HAP-1 (cell line): ENCODE measurements around the gene ATG16L2.
A peak's percentile ranks its signal among the peaks of the same experiment; 100 is the strongest.
"Not testable (repeated sequence)": the region's sequence is repeated elsewhere in the genome, so short reads cannot be mapped to it uniquely, and the experiment has no call there.

Experiments used
- DNase-seq, 2 experiments: peaks; one replicate each; pipeline ENCODE4 v3.0.0-alpha.2; 2016 to 2020; ENCODE audit warnings: low spot score in 2 of 2
- H3K27me3 ChIP-seq: fragments of 250-450 bp; sonication (Bioruptor Pico); 2 replicates; pipeline ENCODE4 v1.5.1; 2020; ENCODE audit warnings: low read depth, mild to moderate bottlenecking, moderate library complexity
- H3K36me3 ChIP-seq: fragments of 250-450 bp; sonication (Bioruptor Pico); replicated peaks from 2 replicates; pipeline ENCODE4 v1.5.1; 2020; ENCODE audit warnings: mild to moderate bottlenecking
- H3K4me1 ChIP-seq: fragments of 250-450 bp; sonication (Bioruptor Pico); 2 replicates; pipeline ENCODE4 v1.5.1; 2020; ENCODE audit warnings: mild to moderate bottlenecking
- H3K4me3 ChIP-seq: fragments of 250-450 bp; sonication (Bioruptor Pico); 2 replicates; pipeline ENCODE4 v1.5.1; 2020; ENCODE audit warnings: mild to moderate bottlenecking, moderate library complexity
- H3K9me3 ChIP-seq: fragments of 250-450 bp; sonication (Bioruptor Pico); 2 replicates; pipeline ENCODE4 v1.5.1; 2020; ENCODE audit warnings: mild to moderate bottlenecking, moderate library complexity
- in situ Hi-C: fragments of 300-500 bp; cut with MboI; formaldehyde crosslinking; loops from 3 replicates; pipeline ENCODE4 v1.14.3; 2020; ENCODE audit warnings: low sequenced_read_pairs, inconsistent platforms, mixed read lengths

ATG16L2 gene

GRCh38 chr11:72786305-72787215, 27.7 kb upstream of the ATG16L2 start:
- Histone ChIP-seq H3K27me3 (no peaks in the 10 kb centered on the region), H3K4me1 (no peaks in the 10 kb centered on the region), H3K36me3 (no peaks in the 10 kb centered on the region), H3K4me3 (no peak overlapping the region), H3K9me3 (no peaks in the 10 kb centered on the region)
- no peak for DNase-seq
- in situ Hi-C loops = no loop called here

- in situ Hi-C loops = no loop called here
- H3K4me3 ChIP-seq = no peak overlapping the region
- H3K4me1 ChIP-seq = no peaks in the 10 kb centered on the region
- H3K9me3 ChIP-seq = no peaks in the 10 kb centered on the region
- H3K27me3 ChIP-seq = no peaks in the 10 kb centered on the region
- H3K36me3 ChIP-seq = no peaks in the 10 kb centered on the region
- peak in 1 of 2 experiments; percentile 41 for DNase-seq
Observed at GRCh38 chr11:72787216-72788104, 26.8 kb upstream of the ATG16L2 start.

- Histone ChIP-seq H3K9me3 (no peaks in the 10 kb centered on the region), H3K4me1 (peaks cover 7% of the 10 kb centered on the region), H3K36me3 (no peaks in the 10 kb centered on the region), H3K27me3 (no peaks in the 10 kb centered on the region), H3K4me3 (no peak overlapping the region)
- in situ Hi-C loops = no loop called here
- no peak for DNase-seq
Observed at GRCh38 chr11:72788241-72788640, 26.0 kb upstream of the ATG16L2 start.

GRCh38 chr11:72789493-72790131, 24.6 kb upstream of the ATG16L2 start:
- Histone ChIP-seq H3K9me3 (no peaks in the 10 kb centered on the region), H3K27me3 (no peaks in the 10 kb centered on the region), H3K36me3 (no peaks in the 10 kb centered on the region), H3K4me1 (peaks cover 9% of the 10 kb centered on the region), H3K4me3 (no peak overlapping the region)
- in situ Hi-C loops = no loop called here
- no peak for DNase-seq

- H3K36me3 ChIP-seq, in situ Hi-C loops, H3K4me3 ChIP-seq, H3K27me3 ChIP-seq, H3K9me3 ChIP-seq, H3K4me1 ChIP-seq, DNase-seq: not testable (repeated sequence)
Observed at GRCh38 chr11:72791228-72791627, 23.0 kb upstream of the ATG16L2 start.

- peaks cover 9% of the 10 kb centered on the region for H3K4me1 ChIP-seq
- in situ Hi-C loops = no loop called here
- no peak for DNase-seq
Observed at GRCh38 chr11:72792437-72793021, 21.7 kb upstream of the ATG16L2 start.

GRCh38 chr11:72793076-72793424, 21.2 kb upstream of the ATG16L2 start:
- peaks cover 9% of the 10 kb centered on the region for H3K4me1 ChIP-seq
- H3K27me3 ChIP-seq = no peaks in the 10 kb centered on the region
- no peaks in the 10 kb centered on the region for H3K36me3 ChIP-seq
- DNase-seq = no peak
- in situ Hi-C loops = no loop called here
- no peaks in the 10 kb centered on the region for H3K9me3 ChIP-seq
- no peak overlapping the region; the same call in 1 of the 2 replicates for H3K4me3 ChIP-seq

More at GRCh38 chr11:72792437-72793021, 21.7 kb upstream of the ATG16L2 start:
- H3K27me3 ChIP-seq = no peaks in the 10 kb centered on the region
- no peaks in the 10 kb centered on the region for H3K9me3 ChIP-seq
- H3K36me3 ChIP-seq = no peaks in the 10 kb centered on the region
- no peak overlapping the region for H3K4me3 ChIP-seq

- in situ Hi-C loops = no loop called here
- peaks cover 9% of the 10 kb centered on the region for H3K4me1 ChIP-seq
- peak within 1 kb of the TSS; percentile 66 for H3K4me3 ChIP-seq
- no peaks in the 10 kb centered on the region for H3K36me3 ChIP-seq
- no peaks in the 10 kb centered on the region for H3K9me3 ChIP-seq
- no peaks in the 10 kb centered on the region for H3K27me3 ChIP-seq
- peak; percentile 91 to 95 for DNase-seq
Observed at GRCh38 chr11:72793425-72794367, 20.5 kb upstream of the ATG16L2 start, which contains the start of gene STARD10. STARD10 (minus strand) TSS chr11:72794047; CDS start chr11:72781181, 12,866 bp downstream.

- H3K27me3 ChIP-seq = no peaks in the 10 kb centered on the region
- no peaks in the 10 kb centered on the region for H3K9me3 ChIP-seq
- no peak for DNase-seq
- in situ Hi-C loops = no loop called here
- no peaks in the 10 kb centered on the region for H3K36me3 ChIP-seq
- H3K4me3 ChIP-seq = no peak overlapping the region
- peaks cover under 1% of the 10 kb centered on the region for H3K4me1 ChIP-seq
Observed at GRCh38 chr11:72798361-72798760, 15.8 kb upstream of the ATG16L2 start.

GRCh38 chr11:72799441-72799840, 14.8 kb upstream of the ATG16L2 start:
- in situ Hi-C loops = no loop called here
- Histone ChIP-seq H3K27me3 (no peaks in the 10 kb centered on the region), H3K36me3 (no peaks in the 10 kb centered on the region), H3K4me3 (no peak overlapping the region), H3K4me1 (no peaks in the 10 kb centered on the region), H3K9me3 (no peaks in the 10 kb centered on the region)
- DNase-seq = no peak

- Histone ChIP-seq H3K27me3 (no peaks in the 10 kb centered on the region), H3K9me3 (no peaks in the 10 kb centered on the region), H3K36me3 (no peaks in the 10 kb centered on the region), H3K4me1 (no peaks in the 10 kb centered on the region), H3K4me3 (no peak overlapping the region)
- in situ Hi-C loops = no loop called here
- DNase-seq = no peak
Observed at GRCh38 chr11:72802822-72803221, 11.4 kb upstream of the ATG16L2 start.

GRCh38 chr11:72805216-72805615, 9.0 kb upstream of the ATG16L2 start:
- Histone ChIP-seq H3K4me1 (no peaks in the 10 kb centered on the region), H3K4me3 (no peak overlapping the region), H3K9me3 (no peaks in the 10 kb centered on the region), H3K36me3 (peaks cover 15% of the 10 kb centered on the region), H3K27me3 (no peaks in the 10 kb centered on the region)
- no peak for DNase-seq
- in situ Hi-C loops = no loop called here
